Keratinocyte (primary cell): ENCODE results near the gene PGM2L1. TPM values are rescaled to one million over a fixed set of nuclear protein-coding genes. Genes with fewer than 3 reads are reported as not detected.

Source experiments
- DNase-seq: peaks from one replicate; pipeline ENCODE4 v3.0.0-alpha.2; 2011; ENCODE audit warnings: low read depth, missing footprints, low spot score
- FAIRE-seq: peaks from 2 replicates; lab custom pipeline; 2011; peaks lifted over from hg19 to GRCh38; lab: Jason Lieb, UNC
- H2AFZ ChIP-seq: 2 replicates; pipeline ENCODE4 v1.6.0; 2012; ENCODE audit warnings: low read length, control low read depth, inconsistent platforms; ENCODE audit not compliant: control insufficient read depth
- H3K27ac ChIP-seq: 2 replicates; pipeline ENCODE4 v1.5.1; 2011; ENCODE audit warnings: low read length; ENCODE audit not compliant: control insufficient read depth, insufficient read depth
- H3K27me3 ChIP-seq: 3 replicates; pipeline ENCODE4 v1.6.0; 2011; ENCODE audit warnings: low read length; ENCODE audit not compliant: control insufficient read depth, insufficient read depth; ENCODE audit errors: extremely low read depth
- H3K36me3 ChIP-seq, 2 experiments: 2 replicates in 1 of 2; 3 replicates in 1 of 2; pipeline ENCODE4 v1.5.1; 2011; ENCODE audit warnings: low read length in 2 of 2, mild to moderate bottlenecking in 1 of 2; ENCODE audit not compliant: control insufficient read depth in 2 of 2, insufficient read depth in 2 of 2; ENCODE audit errors: extremely low read depth in 1 of 2
- H3K4me1 ChIP-seq: 3 replicates; pipeline ENCODE4 v1.5.1; 2011; ENCODE audit warnings: low read length; ENCODE audit not compliant: control insufficient read depth, insufficient read depth; ENCODE audit errors: extremely low read depth
- H3K4me2 ChIP-seq: 3 replicates; pipeline ENCODE4 v1.6.0; 2011; ENCODE audit warnings: low read depth, low read length; ENCODE audit not compliant: control insufficient read depth, insufficient read depth; ENCODE audit errors: extremely low read depth
- H3K4me3 ChIP-seq, 3 experiments: fragments of 200-600 bp in 1 of 3; sonication (generic) in 1 of 3; 2 replicates in 2 of 3; 3 replicates in 1 of 3; pipeline ENCODE4 v1.5.1; 2011 to 2016; ENCODE audit warnings: low read length in 3 of 3, mild to moderate bottlenecking in 3 of 3, control low read depth in 2 of 3, inconsistent platforms in 1 of 3, low read depth in 1 of 3, mixed read lengths in 1 of 3, mixed run types in 1 of 3, moderate library complexity in 1 of 3; ENCODE audit not compliant: control insufficient read depth in 2 of 3, insufficient read depth in 2 of 3; ENCODE audit errors: extremely low read depth in 1 of 3
- H3K79me2 ChIP-seq: 2 replicates; pipeline ENCODE4 v1.6.0; 2012; ENCODE audit warnings: low read length; ENCODE audit not compliant: control insufficient read depth, insufficient read depth
- H3K9ac ChIP-seq: 3 replicates; pipeline ENCODE4 v1.6.0; 2011; ENCODE audit warnings: low read length; ENCODE audit not compliant: control insufficient read depth, insufficient read depth; ENCODE audit errors: extremely low read depth
- H3K9me1 ChIP-seq: 3 replicates; pipeline ENCODE4 v1.6.0; 2011; ENCODE audit warnings: low read length; ENCODE audit not compliant: control insufficient read depth, insufficient read depth; ENCODE audit errors: extremely low read depth
- H3K9me3 ChIP-seq: 2 replicates; pipeline ENCODE4 v1.5.1; 2012; ENCODE audit warnings: low read depth, low read length; ENCODE audit not compliant: control insufficient read depth
- H4K20me1 ChIP-seq: 3 replicates; pipeline ENCODE4 v1.6.0; 2011; ENCODE audit warnings: low read length; ENCODE audit not compliant: control insufficient read depth, insufficient read depth; ENCODE audit errors: extremely low read depth
- CTCF ChIP-seq, 3 experiments: IDR thresholded peaks in 1 of 3; conservative IDR thresholded peaks in 1 of 3; optimal IDR thresholded peaks in 1 of 3; 2 replicates in 2 of 3; 3 replicates in 1 of 3; pipeline versions ENCODE3 to v1.5.1; 2011; ENCODE audit warnings: low read length in 3 of 3, mild to moderate bottlenecking in 3 of 3, moderate library complexity in 2 of 3, control low read depth in 1 of 3, inconsistent platforms in 1 of 3; ENCODE audit not compliant: insufficient read depth in 2 of 3; ENCODE audit errors: extremely low read depth in 1 of 3
- EZH2 ChIP-seq: IDR thresholded peaks from one replicate; pipeline ENCODE4 v1.6.1; 2012; ENCODE audit warnings: inconsistent platforms, mild to moderate bottlenecking, low read length, moderate library complexity
- dilution Hi-C: fragments of 300-500 bp; cut with MboI; formaldehyde crosslinking; loops from one replicate; pipeline ENCODE4 v1.7.0; 2020; ENCODE audit warnings: low sequenced_read_pairs; ENCODE audit not compliant: extremely low pct_ligation_motif_present
- polyA minus RNA-seq, 3 experiments: library from RNA; depleted of rRNA, polyadenylated mRNA; stranded (reverse); fragments of >200 nt; gene quantifications; 1 replicate in 1 of 3; 2 replicates in 1 of 3; 3 replicates in 1 of 3; pipeline ENCODE4 v1.2.3, GENCODE V29; 2011
- polyA plus RNA-seq, 5 experiments: library from polyadenylated mRNA; depleted of rRNA in 3 of 5; stranded (reverse) in 3 of 5; stranded (forward) in 1 of 5; unstranded in 1 of 5; fragments of >200 nt; gene quantifications; 1 replicate in 1 of 5; 2 replicates in 3 of 5; 3 replicates in 1 of 5; pipeline versions ENCODE4 v1.2.1 to v1.2.3, GENCODE V29; 2011 to 2012; ENCODE audit warnings: missing spikeins in 2 of 5, low read depth in 1 of 5, low replicate concordance in 1 of 5

PGM2L1 gene
- 2.3 to 3.1 TPM (median 2.7 TPM) in 3 replicates for polyA plus RNA-seq
- 0.81 TPM for polyA plus RNA-seq (2011; ENCODE audit: low read depth)
- 2.0 and 3.6 TPM in 2 replicates for polyA plus RNA-seq (2011; cell fraction: cytosol; rRNA removed)
- 5.0 and 6.0 TPM in 2 replicates for polyA plus RNA-seq (2011; cell fraction: nucleus; rRNA removed)
- 0.63 and 3.4 TPM in 2 replicates for polyA plus RNA-seq (2012; ENCODE audit: low replicate concordance)
- polyA minus RNA-seq: 1.1 to 4.4 TPM (median 2.1 TPM) in 3 replicates
- 7.7 TPM for polyA minus RNA-seq (2011; cell fraction: cytosol; rRNA and poly(A)+ RNA removed)
- polyA minus RNA-seq (2011; cell fraction: nucleus; rRNA and poly(A)+ RNA removed): 8.2 and 12.6 TPM in 2 replicates

- no peaks in the 10 kb centered on the region for H4K20me1 ChIP-seq
- TF ChIP-seq CTCF (optimal IDR thresholded peaks at IDR 0.05 in 1 of 3, IDR thresholded peaks at IDR 0.05 in 1 of 3, conservative IDR thresholded peaks at IDR 0.05 in 1 of 3; ENCODE audit: extremely low read depth in 1 of 3, insufficient read depth in 2 of 3, low read length in 3 of 3) (no peak), EZH2 (no peak)
- H3K9me1 ChIP-seq: no peaks in the 10 kb centered on the region
- H3K9ac ChIP-seq: peak within 1 kb of the TSS; percentile 85
- H3K4me3 ChIP-seq: peak within 1 kb of the TSS; percentile 86 to 92 (median 91)
- peak within 1 kb of the TSS; percentile 95 for H3K4me2 ChIP-seq
- H3K27ac ChIP-seq: peak within 1 kb of the TSS; percentile 76
- H3K36me3 ChIP-seq: no peaks in the 10 kb centered on the region
- H3K9me3 ChIP-seq: no peaks in the 10 kb centered on the region
- DNase-seq: peak; percentile 50
- dilution Hi-C loops: no loop called here
- H3K4me1 ChIP-seq: peaks cover 11% of the 10 kb centered on the region
- peak within 1 kb of the TSS; percentile 96 for H2AFZ ChIP-seq
- no peaks in the 10 kb centered on the region for H3K79me2 ChIP-seq
- peak; percentile 79 for FAIRE-seq
- H3K27me3 ChIP-seq: no peaks in the 10 kb centered on the region
These were observed at the start of gene PGM2L1 for GRCh38 chr11:74398244-74399159. TSS of gene PGM2L1 (minus strand) at chr11:74398433. CDS start at chr11:74398161, 272 bp downstream.

- Histone ChIP-seq H3K4me1 (peaks cover 3% of the 10 kb centered on the region), H3K79me2 (no peaks in the 10 kb centered on the region), H2AFZ (no peak overlapping the region), H3K4me3 (no peak overlapping the region), H3K9me3 (no peaks in the 10 kb centered on the region), H3K4me2 (no peak overlapping the region), H4K20me1 (no peaks in the 10 kb centered on the region), H3K27me3 (peaks cover 6% of the 10 kb centered on the region), H3K36me3 (no peaks in the 10 kb centered on the region), H3K27ac (no peak overlapping the region), H3K9me1 (no peaks in the 10 kb centered on the region), H3K9ac (no peak overlapping the region)
- TF ChIP-seq CTCF (optimal IDR thresholded peaks at IDR 0.05 in 1 of 3, IDR thresholded peaks at IDR 0.05 in 1 of 3, conservative IDR thresholded peaks at IDR 0.05 in 1 of 3; ENCODE audit: extremely low read depth in 1 of 3, insufficient read depth in 2 of 3, low read length in 3 of 3) (no peak), EZH2 (no peak)
- FAIRE-seq: no peak
- DNase-seq: no peak
- dilution Hi-C loops: loop anchor here (25.0 kb wide), 1 partner anchor 185 kb away; no protein-coding TSS in a partner anchor
These were observed 49.5 kb upstream of the PGM2L1 start for GRCh38 chr11:74447720-74448119.
